ENCODE measurements around the gene MRTFB.

Gene MRTFB

GRCh38 chr16:14308368-14308723 lies 237.2 kb downstream of the MRTFB start:
- H3K4me3 ChIP-seq (replicated peaks; ENCODE audit: low read depth, low read length): no peak overlapping the region
- DNase-seq (ENCODE audit: low read depth): no peak
- no peak for TF ChIP-seq CTCF (IDR thresholded peaks at IDR 0.05; ENCODE audit: low read length, missing control alignments)

- no peak overlapping the region for H3K4me3 ChIP-seq (replicated peaks; ENCODE audit: low read depth, low read length)
- DNase-seq (ENCODE audit: low read depth): no peak
Measured at GRCh38 chr16:14309001-14309886, 238.1 kb downstream of the MRTFB start.

GRCh38 chr16:14309906-14310305 lies 238.8 kb downstream of the MRTFB start:
- TF ChIP-seq CTCF (IDR thresholded peaks at IDR 0.05; ENCODE audit: low read length, missing control alignments): no peak
- peak; percentile 31 for DNase-seq (ENCODE audit: low read depth)
- no peak overlapping the region for H3K4me3 ChIP-seq (replicated peaks; ENCODE audit: low read depth, low read length)

More at GRCh38 chr16:14309001-14309886, 238.1 kb downstream of the MRTFB start:
- TF ChIP-seq CTCF (IDR thresholded peaks at IDR 0.05; ENCODE audit: low read length, missing control alignments): no peak

GRCh38 chr16:14310519-14310991 lies 239.4 kb downstream of the MRTFB start:
- no peak overlapping the region for H3K4me3 ChIP-seq (replicated peaks; ENCODE audit: low read depth, low read length)
- no peak for TF ChIP-seq CTCF (IDR thresholded peaks at IDR 0.05; ENCODE audit: low read length, missing control alignments)
- peak; percentile 25 for DNase-seq (ENCODE audit: low read depth)

GRCh38 chr16:14314116-14314515 lies 243.0 kb downstream of the MRTFB start:
- no peak overlapping the region for H3K4me3 ChIP-seq (replicated peaks; ENCODE audit: low read depth, low read length)
- TF ChIP-seq CTCF (IDR thresholded peaks at IDR 0.05; ENCODE audit: low read length, missing control alignments): no peak
- no peak for DNase-seq (ENCODE audit: low read depth)

GRCh38 chr16:14315683-14316320 lies 244.7 kb downstream of the MRTFB start:
- TF ChIP-seq CTCF (IDR thresholded peaks at IDR 0.05; ENCODE audit: low read length, missing control alignments): no peak
- DNase-seq (ENCODE audit: low read depth): no peak
- no peak overlapping the region for H3K4me3 ChIP-seq (replicated peaks; ENCODE audit: low read depth, low read length)
